IMR-90 (cell line): Measurements from ENCODE around the gene GSE1. TPM values are rescaled to one million over a fixed set of nuclear protein-coding genes. Genes with fewer than 3 reads are reported as not detected.

Experiments used
- ATAC-seq: fragments of 200-7000 bp; cut with Tn5 transposase; 2 replicates; pipeline ENCODE4 v1.9.1; 2020; ENCODE audit warnings: low read depth, mild to moderate bottlenecking, moderate library complexity
- BruUV-seq: library from RNA; stranded (reverse); fragments of 400-500 nt; replicated peaks from 2 replicates; lab custom pipeline; 2021; lab: Mats Ljungman, UMichigan
- CTCF ChIA-PET: fragments of 300-600 bp; formaldehyde crosslinking; extraction: SDS; loops from one replicate; lab custom pipeline; 2021; ENCODE audit warnings: antibody characterized with exemption; lab: Yijun Ruan, JAX
- POLR2A ChIA-PET: fragments of 300-600 bp; sonication (Branson Sonifier 250); formaldehyde crosslinking; loops from one replicate; lab custom pipeline; 2022; ENCODE audit warnings: antibody characterized with exemption; ENCODE audit not compliant: unreplicated experiment; lab: Charles Lee
- DNase-seq: peaks from one replicate; pipeline ENCODE4 v3.0.0; 2013
- H2AFZ ChIP-seq: replicated peaks from 2 replicates; pipeline ENCODE3; 2013; ENCODE audit warnings: low read length, mild to moderate bottlenecking; ENCODE audit not compliant: poor library complexity
- H2AK5ac ChIP-seq: 2 replicates; pipeline ENCODE4 v1.6.1; 2013; ENCODE audit warnings: low read depth, low read length, inconsistent platforms
- H2AK9ac ChIP-seq: replicated peaks from 2 replicates; pipeline ENCODE3; 2013; ENCODE audit warnings: mild to moderate bottlenecking, low read depth, low read length, moderate library complexity; ENCODE audit not compliant: poor library complexity
- H2BK120ac ChIP-seq: 2 replicates; pipeline ENCODE4 v1.6.1; 2013; ENCODE audit warnings: low read depth, low read length, inconsistent platforms
- H2BK15ac ChIP-seq: 3 replicates; pipeline ENCODE4 v1.6.1; 2013; ENCODE audit warnings: low read depth, low read length, inconsistent platforms
- H2BK20ac ChIP-seq: 2 replicates; pipeline ENCODE4 v1.6.1; 2013; ENCODE audit warnings: low read depth, mild to moderate bottlenecking, inconsistent platforms, low read length, moderate library complexity
- H2BK5ac ChIP-seq: 2 replicates; pipeline ENCODE4 v1.6.1; 2013; ENCODE audit warnings: mild to moderate bottlenecking, low read depth, low read length, inconsistent platforms; ENCODE audit not compliant: poor library complexity, severe bottlenecking
- H3K14ac ChIP-seq: replicated peaks from 2 replicates; pipeline ENCODE4 v1.6.1; 2013; ENCODE audit warnings: low read depth, low read length, inconsistent platforms
- H3K18ac ChIP-seq: 2 replicates; pipeline ENCODE4 v1.6.1; 2013; ENCODE audit warnings: low read depth, low read length, control low read depth
- H3K23ac ChIP-seq: 2 replicates; pipeline ENCODE4 v1.6.1; 2013; ENCODE audit warnings: low read depth, low read length, inconsistent platforms
- H3K27ac ChIP-seq: 2 replicates; pipeline ENCODE4 v1.5.1; 2013; ENCODE audit warnings: mild to moderate bottlenecking, control low read depth, low read length; ENCODE audit not compliant: insufficient read depth
- H3K27me3 ChIP-seq: 2 replicates; pipeline ENCODE4 v1.6.1; 2013; ENCODE audit warnings: low read length; ENCODE audit not compliant: control insufficient read depth, insufficient read depth
- H3K36me3 ChIP-seq: 2 replicates; pipeline ENCODE4 v1.6.1; 2013; ENCODE audit warnings: low read length, mixed read lengths; ENCODE audit not compliant: control insufficient read depth, insufficient read depth
- H3K4ac ChIP-seq: 2 replicates; pipeline ENCODE4 v1.6.1; 2013; ENCODE audit warnings: low read depth, low read length, inconsistent platforms
- H3K4me1 ChIP-seq: 2 replicates; pipeline ENCODE4 v1.6.1; 2013; ENCODE audit warnings: low read length, mixed read lengths; ENCODE audit not compliant: control insufficient read depth, insufficient read depth
- H3K4me2 ChIP-seq: 2 replicates; pipeline ENCODE4 v1.6.1; 2013; ENCODE audit warnings: low read depth, mild to moderate bottlenecking, control low read depth, low read length, moderate library complexity
- H3K4me3 ChIP-seq: 2 replicates; pipeline ENCODE4 v1.5.1; 2013; ENCODE audit warnings: low read depth, mild to moderate bottlenecking, control low read depth, low read length, moderate library complexity; ENCODE audit not compliant: insufficient read depth
- H3K56ac ChIP-seq: 2 replicates; pipeline ENCODE4 v1.6.1; 2013; ENCODE audit warnings: low read length, inconsistent platforms; ENCODE audit not compliant: insufficient read depth; ENCODE audit errors: extremely low read depth
- H3K79me1 ChIP-seq, 2 experiments: 2 replicates each; pipeline ENCODE4 v1.6.1; 2013; ENCODE audit warnings: low read length in 2 of 2, inconsistent platforms in 1 of 2, low read depth in 1 of 2
- H3K9ac ChIP-seq: 2 replicates; pipeline ENCODE4 v1.6.1; 2013; ENCODE audit warnings: low read depth, low read length, control low read depth
- H3K9me1 ChIP-seq: 2 replicates; pipeline ENCODE4 v1.6.1; 2013; ENCODE audit warnings: low read length, inconsistent platforms; ENCODE audit not compliant: insufficient read depth
- H3K9me3 ChIP-seq: 2 replicates; pipeline ENCODE4 v1.6.1; 2013; ENCODE audit warnings: low read length; ENCODE audit not compliant: control insufficient read depth, insufficient read depth
- H4K20me1 ChIP-seq: 2 replicates; pipeline ENCODE4 v1.6.1; 2013; ENCODE audit warnings: low read length, inconsistent platforms; ENCODE audit not compliant: insufficient read depth
- H4K5ac ChIP-seq: 2 replicates; pipeline ENCODE4 v1.6.1; 2013; ENCODE audit warnings: mild to moderate bottlenecking, low read depth, low read length, control low read depth
- H4K8ac ChIP-seq, 2 experiments: 2 replicates each; pipeline ENCODE4 v1.6.1; 2013; ENCODE audit warnings: low read depth in 2 of 2, low read length in 2 of 2, control low read depth in 1 of 2, inconsistent platforms in 1 of 2
- H4K91ac ChIP-seq: 2 replicates; pipeline ENCODE4 v1.6.1; 2013; ENCODE audit warnings: low read depth, low read length, inconsistent platforms; ENCODE audit not compliant: insufficient read depth
- BHLHE40 ChIP-seq: fragments of 150-350 bp; IDR thresholded peaks from 2 replicates; pipeline ENCODE4 v1.6.1; 2016; ENCODE audit warnings: mild to moderate bottlenecking, low read depth, low read length
- CEBPB ChIP-seq: IDR thresholded peaks from 2 replicates; pipeline ENCODE4 v1.6.1; 2012; ENCODE audit warnings: low read depth, low read length, improper control_type of control experiment
- CTCF ChIP-seq: conservative IDR thresholded peaks from 2 replicates; pipeline ENCODE4 v1.5.1; 2012; ENCODE audit warnings: mild to moderate bottlenecking, low read depth, low read length, improper control_type of control experiment
- MAFK ChIP-seq: IDR thresholded peaks from 2 replicates; pipeline ENCODE4 v1.6.1; 2012; ENCODE audit warnings: low read depth, low read length, improper control_type of control experiment
- RAD21 ChIP-seq: IDR thresholded peaks from 2 replicates; pipeline ENCODE4 v1.6.1; 2012; ENCODE audit warnings: low read length, improper control_type of control experiment
- SMC3 ChIP-seq: fragments of 150-350 bp; IDR thresholded peaks from 2 replicates; pipeline ENCODE4 v1.6.1; 2016; ENCODE audit warnings: low read depth, mild to moderate bottlenecking, antibody characterized with exemption, low read length, moderate library complexity
- USF2 ChIP-seq: fragments of 150-350 bp; IDR thresholded peaks from 2 replicates; pipeline ENCODE4 v1.6.1; 2017; ENCODE audit warnings: mild to moderate bottlenecking, antibody characterized with exemption, low read length, low read depth
- WGBS, 2 experiments: methylation state at CpG; one replicate each; pipeline versions ENCODE4 v1.1.5 to v1.1.7; 2013; ENCODE audit warnings: missing lambda C conversion rate in 2 of 2; ENCODE audit not compliant: insufficient read length in 1 of 2; ENCODE audit errors: extremely low coverage in 2 of 2; 5-methylcytosine and 5-hydroxymethylcytosine counted together
- dilution Hi-C: fragments of 300-500 bp; cut with HindIII; formaldehyde crosslinking; loops from one replicate; pipeline ENCODE4 v1.14.3; 2018; ENCODE audit warnings: low sequenced_read_pairs; ENCODE audit not compliant: unreplicated experiment
- in situ Hi-C: fragments of 300-500 bp; cut with MboI; formaldehyde crosslinking; loops from 3 replicates; pipeline ENCODE4 v1.14.3; 2019; ENCODE audit warnings: low sequenced_read_pairs, inconsistent platforms, mixed read lengths
- intact Hi-C: fragments of 100-400 bp; cut with micrococcal nuclease; formaldehyde crosslinking; loops from 2 replicates; pipeline ENCODE4 v1.10.0; 2022
- polyA plus RNA-seq, 3 experiments: library from polyadenylated mRNA; depleted of rRNA; stranded (reverse); fragments of >200 nt; gene quantifications; 2 replicates each; pipeline ENCODE4 v1.2.3, GENCODE V29; 2012; ENCODE audit warnings: low replicate concordance in 1 of 3
- total RNA-seq: library from RNA; depleted of rRNA; stranded (reverse); fragments of >200 nt; gene quantifications from 2 replicates; pipeline ENCODE4 v1.2.3, GENCODE V29; 2012

The GSE1 gene
- total and polyA plus RNA-seq, 2 of the 4 experiments (the other 2 are of a cell fraction) = 14.9 to 25.5 TPM

- TF ChIP-seq BHLHE40 = no peak
Observed at GRCh38 chr16:85637061-85637807, 24.1 kb downstream of the GSE1 start (continued).

GRCh38 chr16:85637808-85638647 lies 24.9 kb downstream of the GSE1 start:
- ChIA-PET CTCF (no interaction called here), POLR2A (no interaction called here)
- Histone ChIP-seq H2AK5ac (no peak overlapping the region), H3K4ac (no peak overlapping the region), H2BK120ac (no peak overlapping the region), H3K36me3 (peaks cover 8% of the 10 kb centered on the region; the same call in 1 of the 2 replicates), H2AK9ac (no peak overlapping the region), H3K4me2 (no peak overlapping the region), H3K9me3 (no peaks in the 10 kb centered on the region), H3K56ac (no peak overlapping the region), H3K27ac (no peak overlapping the region), H4K5ac (no peak overlapping the region), H3K79me1 (peaks cover 12 to 28% of the 10 kb centered on the region in 2 experiments; a peak in 2 of 4 replicates), H3K23ac (no peak overlapping the region), H3K4me3 (no peak overlapping the region), H2BK15ac (no peak overlapping the region), H3K18ac (no peak overlapping the region), H3K4me1 (peaks cover 2% of the 10 kb centered on the region; the same call in 1 of the 2 replicates), H2BK5ac (no peak overlapping the region), H4K91ac (no peak overlapping the region), H3K27me3 (no peaks in the 10 kb centered on the region), H2BK20ac (no peak overlapping the region), H2AFZ (no peak overlapping the region), H3K9me1 (peaks cover 3% of the 10 kb centered on the region; the same call in 1 of the 2 replicates), H4K8ac (no peak overlapping the region), H3K9ac (no peak overlapping the region), H4K20me1 (peaks cover 97% of the 10 kb centered on the region), H3K14ac (no peak overlapping the region)
- dilution Hi-C loops (no loop called here), intact Hi-C loops (no loop called here), in situ Hi-C loops (no loop called here)
- no TSS peak for BruUV-seq
- 89% methylated on average over 10 of the region's 37 CpGs; no CpG with 5 or more reads in 1 of the 2 experiments for WGBS, 2 experiments
- ATAC-seq (no peak), DNase-seq (no peak)
- TF ChIP-seq CEBPB (no peak), USF2 (no peak), MAFK (no peak), RAD21 (no peak), CTCF (no peak), SMC3 (no peak)
